Uterus (tissue), 2 donors: ENCODE measurements around the gene KIAA1549.

Experiments
- CTCF ChIP-seq, 4 experiments: fragments of 200-600 bp in 2 of 4; fragments of 450-650 bp in 2 of 4; sonication (generic) in 2 of 4; IDR thresholded peaks; one replicate each; pipeline ENCODE4 v1.5.1; 2016 to 2019; ENCODE audit warnings: antibody characterized with exemption in 4 of 4, mild to moderate bottlenecking in 2 of 4, moderate library complexity in 1 of 4
- POLR2A ChIP-seq, 2 donors: fragments of 450-650 bp; IDR thresholded peaks; one replicate each; pipeline ENCODE4 v1.6.1; 2016; ENCODE audit warnings: antibody characterized with exemption in 2 of 2, mild to moderate bottlenecking in 1 of 2, moderate library complexity in 1 of 2

- TF ChIP-seq POLR2A (IDR thresholded peaks at IDR 0.05) (no peak), CTCF (IDR thresholded peaks at IDR 0.05) (no peak)
Measured at GRCh38 chr7:138978541-138979184, 2.5 kb downstream of the KIAA1549 start.
